Kasumi-1 (cell line): ENCODE results near the gene ATOH8.

Experiments
- DNase-seq, 2 experiments: peaks; one replicate each; lab custom pipeline; 2025; lab: John Stamatoyannopoulos, UW

Gene ATOH8

DNA sequence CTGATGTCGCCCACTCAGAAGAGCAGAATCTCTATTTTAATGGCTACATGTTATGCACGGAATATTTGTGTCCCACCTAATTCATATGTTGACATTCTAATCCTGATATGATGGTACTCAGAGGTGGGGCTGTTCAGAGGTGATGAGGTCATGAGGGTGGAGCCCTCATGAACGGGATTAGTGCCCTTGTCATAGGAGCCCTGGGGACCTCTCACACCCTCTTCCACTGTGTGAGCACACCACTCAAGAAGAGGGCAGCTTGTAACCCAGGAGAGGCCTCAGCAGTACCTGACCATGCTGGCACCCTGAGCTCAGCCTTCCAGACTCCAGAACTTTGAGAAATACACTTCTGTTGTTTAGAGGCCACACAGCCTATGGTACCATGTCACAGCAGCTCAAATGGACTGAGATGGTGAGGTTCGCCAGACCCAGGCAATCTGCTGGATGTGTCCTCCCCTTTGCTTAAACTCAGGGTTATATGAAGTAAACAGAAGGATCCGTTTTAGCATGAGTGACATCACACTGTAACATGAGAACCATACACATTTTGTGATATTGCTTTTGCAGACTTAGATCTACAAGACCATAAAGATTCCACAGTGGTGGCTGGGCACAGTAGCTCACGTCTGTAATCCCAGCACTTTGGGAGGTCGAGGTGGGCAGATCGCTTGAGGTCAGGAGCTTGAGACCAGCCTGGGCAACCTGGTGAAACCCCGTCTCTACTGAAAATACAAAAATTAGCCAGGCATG, 48.7 kb downstream of the ATOH8 start:
- DNase-seq, result no peak

DNA sequence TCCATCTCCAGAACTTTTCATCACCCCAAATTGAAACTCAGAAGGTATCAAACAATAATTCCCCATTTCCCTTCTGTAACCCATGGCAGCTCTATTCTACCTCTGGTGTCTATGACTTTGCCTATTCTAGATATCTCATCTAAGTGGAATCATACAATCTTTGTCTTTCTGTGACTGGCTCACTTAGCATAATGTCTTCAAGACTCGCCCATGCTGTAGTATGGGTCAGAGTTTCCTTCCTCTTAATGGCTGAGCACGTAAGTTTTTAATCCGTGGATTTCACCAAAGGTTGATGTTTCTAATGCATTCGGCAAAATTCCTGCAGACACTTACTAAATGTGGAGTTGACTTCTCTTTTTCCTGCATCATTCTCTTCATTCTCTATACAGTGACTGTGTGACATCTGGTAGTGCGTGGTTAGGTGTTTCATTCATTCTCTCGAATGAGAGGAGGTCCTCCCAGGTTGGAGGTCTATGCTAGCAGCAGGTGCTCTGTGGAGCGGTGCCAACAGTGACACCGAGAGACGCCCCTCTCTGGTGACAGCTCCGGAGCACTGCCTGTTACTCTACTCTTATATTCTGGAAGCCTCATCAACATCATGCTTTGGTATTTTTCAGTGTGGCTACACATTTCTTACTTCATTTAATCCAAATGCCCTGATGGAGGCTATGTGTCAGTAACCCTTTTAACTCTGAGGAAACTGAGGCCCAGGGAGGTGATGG, 50.1 kb downstream of the ATOH8 start:
- no peak for DNase-seq

DNA sequence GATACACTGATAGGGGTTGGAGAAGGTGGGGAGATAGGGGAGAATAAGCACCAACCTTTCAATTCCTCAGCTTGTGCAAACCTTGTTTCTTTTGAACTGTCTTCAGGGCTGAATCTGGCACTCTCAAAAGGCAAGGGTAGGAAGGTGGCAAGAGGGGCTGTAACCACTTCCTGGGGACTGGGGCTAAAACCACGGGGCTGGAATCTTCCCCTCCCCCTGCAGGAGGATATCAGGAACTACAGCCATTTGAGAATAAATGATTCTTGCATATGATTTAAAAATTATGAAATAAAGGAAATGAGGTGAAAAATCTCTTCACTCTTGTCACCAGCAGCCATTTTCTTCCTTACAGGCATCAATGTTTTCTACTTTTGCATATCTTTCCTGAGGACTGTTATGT, 50.8 kb downstream of the ATOH8 start:
- DNase-seq, result peak; percentile 58 to 61

DNA sequence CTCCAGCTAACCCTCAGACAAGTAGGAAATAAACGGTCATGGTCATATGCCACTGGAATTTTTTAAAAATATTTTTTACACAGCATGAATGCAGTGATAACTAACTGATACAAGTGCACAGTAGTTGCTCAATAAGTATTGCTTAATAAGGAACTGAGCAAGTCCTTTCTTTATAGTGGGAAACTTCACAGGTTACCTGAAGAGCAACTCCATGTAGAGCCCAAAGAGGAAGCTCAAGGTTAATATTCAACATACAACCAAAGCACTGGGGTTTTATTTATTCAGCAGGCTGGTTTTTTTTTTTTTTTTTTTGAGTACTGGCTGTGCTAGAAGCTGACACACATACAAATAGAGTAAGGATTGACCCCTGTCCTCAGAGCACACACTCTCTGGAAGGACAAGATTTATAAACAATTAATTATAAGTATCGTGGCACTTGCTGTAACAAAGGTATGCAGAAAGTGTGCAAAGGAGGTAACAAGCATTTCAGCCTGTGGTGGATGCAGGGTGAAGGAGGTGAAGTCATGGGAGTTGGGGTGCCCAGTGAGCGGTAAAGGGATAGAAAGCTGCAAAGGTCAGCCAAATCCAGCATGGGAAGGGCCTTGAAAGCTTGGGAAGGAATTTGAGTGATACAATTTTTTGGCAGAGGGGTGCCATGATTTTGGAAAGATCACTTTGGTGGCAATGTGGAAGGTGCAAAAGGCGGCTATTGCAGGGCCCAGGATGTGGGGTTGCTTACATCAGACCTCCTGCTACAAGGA, 52.7 kb downstream of the ATOH8 start:
- no peak for DNase-seq

DNA sequence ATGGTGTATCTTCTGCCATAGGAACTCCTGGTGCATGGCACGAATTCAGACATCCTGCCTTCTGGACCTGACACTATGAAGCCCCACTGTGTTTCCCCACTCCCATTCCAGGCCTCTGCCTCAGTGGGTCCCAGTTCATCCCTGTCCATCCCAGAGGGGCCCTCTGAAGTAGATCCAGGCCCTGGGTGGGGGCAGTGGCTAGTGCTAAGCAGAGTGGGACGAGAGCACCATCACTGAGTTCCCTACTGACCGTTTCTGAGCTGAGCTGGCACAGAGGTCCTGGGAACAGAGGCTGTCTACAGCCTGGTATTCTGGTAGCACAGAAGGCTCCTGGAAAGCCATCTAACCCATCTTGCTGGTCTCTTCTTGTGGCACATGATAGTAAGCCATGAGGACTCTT, 54.0 kb downstream of the ATOH8 start:
- no peak for DNase-seq

DNA sequence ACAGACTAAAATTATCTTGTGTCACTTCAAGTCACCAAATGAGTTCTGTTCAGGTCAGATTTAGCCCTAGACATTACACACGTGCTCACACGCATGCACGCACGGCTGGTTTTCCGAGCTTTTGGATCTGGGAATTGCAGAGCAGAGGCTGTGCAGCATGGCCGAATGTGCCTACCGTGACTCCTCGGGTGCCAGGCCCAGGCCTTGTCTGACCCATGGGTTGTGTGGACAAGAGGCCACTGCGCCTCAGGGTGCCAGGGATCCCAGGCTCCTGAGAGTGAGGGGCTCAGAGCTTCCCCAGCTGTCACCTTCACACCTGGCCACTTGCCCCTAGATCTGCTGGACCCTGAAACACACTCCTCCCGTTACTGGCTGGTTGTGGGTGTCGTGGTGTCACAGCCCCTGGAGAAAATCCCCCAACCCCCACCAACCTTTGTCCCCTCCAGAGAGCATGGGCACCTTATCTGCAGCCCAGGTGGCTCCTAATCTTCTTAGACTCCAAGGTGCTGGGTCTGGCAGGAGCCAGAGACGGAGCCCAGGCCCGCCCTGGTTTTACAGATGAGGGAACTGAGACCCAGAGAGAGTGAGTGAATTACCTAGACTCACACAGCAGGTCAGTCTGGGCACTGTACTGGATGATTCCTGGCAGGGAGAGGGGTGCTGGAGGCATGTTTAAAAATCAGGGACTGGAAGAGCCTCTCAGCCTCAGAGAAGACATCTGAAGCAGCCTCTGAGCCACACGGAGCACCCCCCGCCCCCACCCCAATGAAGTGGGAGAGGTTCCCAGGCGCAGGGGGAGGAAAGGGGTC, 56.8 kb downstream of the ATOH8 start:
- no peak for DNase-seq

DNA sequence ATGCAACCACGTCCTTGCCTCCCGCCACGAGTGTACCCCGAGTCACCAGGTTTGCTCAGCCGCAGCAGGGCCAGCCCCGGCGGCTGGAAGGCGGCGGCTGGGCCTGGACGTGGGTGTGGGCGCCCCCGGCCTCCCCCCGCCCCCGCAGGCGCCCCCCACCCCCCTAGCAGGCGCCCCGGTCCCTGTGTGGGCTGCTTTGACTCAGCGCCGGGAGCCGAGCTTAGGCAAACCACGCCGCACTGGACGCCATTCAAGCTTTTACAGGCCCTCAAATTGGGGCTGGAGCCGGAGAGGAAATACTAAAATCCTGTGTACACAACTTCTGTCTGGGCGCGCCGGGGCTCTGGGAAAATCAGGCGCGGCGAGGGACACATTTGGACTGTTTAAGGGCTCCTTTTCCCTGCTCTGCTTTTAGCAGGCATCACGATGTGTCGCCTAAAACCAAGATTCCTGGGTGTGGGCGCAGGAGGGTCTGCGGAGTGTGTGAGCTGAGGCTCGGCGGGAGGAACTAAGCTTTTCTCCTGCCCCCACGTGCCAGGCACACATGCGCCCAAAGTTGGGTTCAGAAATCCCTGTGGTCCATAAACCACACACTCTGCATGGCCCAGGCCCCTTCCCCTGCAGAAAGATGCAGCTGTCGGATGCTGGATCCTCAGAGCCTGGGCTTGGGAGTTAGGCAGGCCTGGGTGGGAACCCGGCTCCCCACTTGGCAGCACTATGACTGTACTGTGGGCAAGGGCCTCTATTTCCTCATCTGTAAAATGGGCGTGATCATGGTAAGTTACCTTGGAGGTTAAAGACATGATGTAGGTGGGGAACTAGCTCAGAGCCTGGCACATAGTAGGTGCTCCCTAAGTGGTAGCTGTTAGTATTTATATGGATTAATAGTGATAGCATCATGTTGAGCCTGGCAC, 57.6 kb downstream of the ATOH8 start:
- DNase-seq, result no peak

DNA sequence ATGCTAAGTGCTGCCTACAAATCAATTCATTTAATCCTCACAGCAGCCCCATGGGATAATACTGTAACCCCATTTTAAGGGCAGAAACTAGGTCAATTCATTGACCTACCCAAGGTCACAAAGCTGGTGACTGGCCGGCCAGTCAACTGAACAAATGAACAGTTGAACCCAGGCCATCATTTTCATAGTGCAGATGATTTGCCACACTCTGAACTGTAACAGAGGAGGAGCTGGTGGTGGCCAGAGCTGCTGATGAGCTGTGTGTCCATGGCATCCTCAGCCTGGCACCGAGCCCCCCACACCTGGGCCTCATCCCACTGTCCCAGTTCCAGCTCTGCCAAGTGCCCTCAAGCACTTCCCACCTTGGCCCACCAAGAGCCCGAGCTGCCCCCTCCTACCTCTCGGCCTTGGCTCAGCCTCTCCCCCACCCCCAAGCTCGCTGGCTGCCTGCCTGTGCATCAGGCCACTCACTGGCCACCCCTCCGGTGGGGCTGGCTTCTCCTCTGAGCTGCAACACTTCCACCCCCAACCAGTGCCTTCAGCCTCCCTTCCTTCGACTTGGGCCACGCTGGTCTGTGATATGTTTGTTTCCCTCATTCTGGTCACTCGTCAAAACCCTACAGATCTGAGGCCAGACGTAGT, 58.4 kb downstream of the ATOH8 start:
- no peak for DNase-seq

DNA sequence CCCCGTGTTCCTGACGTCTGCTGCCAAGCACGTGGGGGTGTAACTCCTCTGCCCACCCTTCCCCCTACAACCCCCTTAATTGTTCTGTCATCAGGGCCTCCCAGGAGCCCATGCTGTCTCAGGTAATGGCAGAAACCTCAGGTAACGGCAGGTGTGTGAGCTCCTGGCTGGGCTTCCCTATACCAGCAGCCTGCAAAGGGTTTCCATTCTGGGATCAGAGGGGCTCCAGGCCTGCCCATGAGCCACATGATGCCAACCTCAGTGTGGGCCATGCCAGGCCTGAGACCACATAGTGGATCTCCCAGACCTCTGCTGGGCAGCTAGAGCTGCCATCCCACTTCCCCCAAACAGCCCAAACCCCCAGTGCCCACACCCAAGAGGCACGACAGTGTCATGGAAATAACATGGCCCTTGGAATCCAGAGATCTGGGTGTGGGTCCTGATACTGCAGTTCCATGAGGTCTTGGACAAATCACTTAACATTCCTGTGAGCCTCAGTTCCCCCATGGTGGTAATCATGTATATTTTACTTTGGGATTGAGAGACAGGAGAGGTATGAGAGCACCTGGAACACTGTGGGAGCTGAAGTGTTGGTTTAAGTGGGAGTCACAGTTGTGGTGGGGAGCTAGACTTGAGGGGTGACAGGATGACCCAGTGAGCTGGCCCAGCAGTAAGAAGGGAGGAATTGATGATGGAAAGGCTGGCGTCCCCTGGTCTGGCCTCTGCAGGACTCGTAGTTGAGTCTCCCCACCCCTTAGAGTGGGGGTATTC, 59.6 kb downstream of the ATOH8 start:
- DNase-seq, result no peak

DNA sequence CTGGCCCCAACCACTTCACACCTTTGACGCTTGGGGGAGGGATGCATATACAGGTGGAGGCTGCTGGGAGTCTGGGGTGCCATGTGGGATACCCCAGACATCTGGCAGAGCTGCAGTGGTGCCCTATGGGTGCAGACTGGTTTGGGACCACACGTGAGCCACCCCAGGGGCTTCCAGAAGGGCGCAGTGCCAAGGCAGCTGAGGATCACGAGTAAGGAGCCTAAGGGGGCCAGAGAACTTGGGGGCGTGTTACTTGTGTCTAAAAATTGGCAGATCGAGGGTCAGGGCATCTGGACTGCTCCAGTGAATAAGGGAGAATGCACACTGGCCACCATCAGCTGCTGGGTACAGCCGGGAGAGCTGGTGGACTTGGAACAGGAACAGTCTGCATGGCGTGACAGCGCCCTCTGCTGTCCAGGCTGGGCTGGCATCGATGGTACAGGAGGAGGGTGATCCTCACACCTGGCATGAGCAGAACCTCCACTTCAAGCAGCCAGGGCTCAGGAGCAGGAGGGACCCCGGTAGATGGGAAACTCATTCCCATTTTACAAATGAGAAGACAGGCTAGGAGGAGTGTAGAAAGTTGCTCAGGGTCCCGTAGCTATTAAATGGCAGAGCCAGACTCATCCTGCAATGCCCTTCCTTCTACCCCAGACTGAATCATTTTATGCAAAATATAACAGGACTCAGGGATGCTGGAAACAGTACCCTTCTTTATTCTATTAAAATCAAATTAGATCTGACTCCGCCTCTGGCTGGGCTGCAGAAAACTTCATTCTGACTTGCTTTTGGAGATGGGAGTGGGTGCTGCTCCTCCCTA, 60.4 kb downstream of the ATOH8 start:
- peak; percentile 64 to 70 for DNase-seq

DNA sequence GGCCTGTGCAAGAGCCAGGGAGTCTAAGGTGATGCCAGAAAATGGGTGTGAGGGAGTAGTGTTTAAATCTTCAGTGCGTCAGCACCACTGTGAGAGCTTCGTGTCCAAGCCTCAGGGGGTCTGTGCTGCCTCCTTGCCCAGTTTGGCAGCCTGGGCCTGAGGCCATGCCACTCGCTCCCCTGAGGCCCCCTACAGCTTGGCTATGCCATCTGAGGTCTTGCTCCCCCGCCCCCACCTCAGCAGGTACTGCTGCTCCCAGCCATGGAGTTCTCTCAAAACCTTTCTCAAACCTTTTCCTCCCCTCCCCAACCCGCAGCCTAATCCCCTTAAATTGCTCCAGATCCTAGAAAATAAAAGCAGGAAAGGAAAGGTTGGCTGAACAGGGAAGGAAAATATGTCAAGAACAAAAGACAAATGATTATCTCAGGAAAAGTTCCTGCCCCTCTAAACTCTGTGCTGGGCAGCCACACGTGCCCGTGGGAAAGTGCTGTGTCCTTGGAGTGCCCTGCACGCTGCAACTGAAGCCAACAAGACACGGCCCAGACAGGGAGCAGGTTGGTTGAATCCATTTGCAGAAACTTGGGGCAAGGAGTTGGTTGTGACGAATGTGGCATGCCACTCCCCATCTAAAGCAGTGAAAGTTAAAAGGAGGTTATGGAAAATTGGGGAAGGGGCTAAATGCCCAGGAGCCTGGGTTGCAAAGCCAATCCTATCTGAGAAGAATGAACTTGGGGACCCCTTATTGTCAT, 61.2 kb downstream of the ATOH8 start:
- DNase-seq, result no peak

DNA sequence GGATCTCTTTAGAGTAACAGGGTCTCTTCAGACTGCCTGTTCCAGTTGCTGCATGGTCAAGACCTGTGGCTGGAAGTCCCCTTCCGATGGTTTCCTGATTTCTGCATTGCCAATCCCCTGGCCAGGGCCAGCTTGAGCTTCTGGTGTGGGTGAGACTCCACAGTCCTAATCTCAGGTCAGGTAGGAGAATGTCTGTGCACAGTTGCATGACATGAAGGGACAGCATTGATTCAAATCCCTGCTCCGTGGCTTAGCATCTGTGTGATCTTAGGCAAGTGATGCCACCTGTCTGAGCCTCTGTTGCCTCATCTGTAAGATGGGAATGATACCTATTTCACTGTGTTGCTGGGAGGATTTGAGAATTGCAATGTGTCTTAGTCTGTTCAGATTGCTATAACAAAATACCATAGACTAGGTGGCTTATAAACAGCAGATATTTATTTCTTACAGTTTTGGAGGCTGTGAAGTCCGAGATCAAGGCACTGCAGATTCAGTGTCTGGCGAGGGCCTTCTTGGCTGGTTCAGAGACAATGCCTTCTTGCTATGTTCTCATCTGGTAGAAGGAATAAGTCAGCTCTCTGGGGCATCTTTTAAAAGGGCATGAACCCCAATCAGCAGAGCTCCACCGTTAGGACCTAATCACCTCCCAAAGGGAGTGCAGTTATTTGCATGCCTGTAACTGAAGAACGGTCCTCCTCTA, 66.2 kb downstream of the ATOH8 start:
- DNase-seq, result no peak

DNA sequence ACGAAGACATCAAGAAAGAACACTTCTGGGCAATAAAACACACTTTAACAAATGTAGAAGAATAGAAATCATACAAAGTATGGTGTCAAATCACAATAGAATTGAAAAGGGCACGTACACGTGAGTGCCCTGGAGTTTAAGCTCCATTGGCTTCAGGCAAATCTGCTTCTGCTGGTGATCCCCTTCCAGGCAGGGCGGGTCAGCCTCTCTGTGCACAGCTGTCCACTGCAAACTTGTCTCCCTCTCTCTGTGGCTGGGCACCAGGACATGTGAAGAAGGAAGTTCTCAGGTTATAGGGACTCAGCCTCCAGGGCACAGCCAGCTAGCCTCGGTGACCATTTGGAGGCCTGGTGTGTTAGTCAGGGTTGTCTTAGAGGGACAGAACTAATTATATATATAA, 69.0 kb downstream of the ATOH8 start:
- DNase-seq, result no peak

DNA sequence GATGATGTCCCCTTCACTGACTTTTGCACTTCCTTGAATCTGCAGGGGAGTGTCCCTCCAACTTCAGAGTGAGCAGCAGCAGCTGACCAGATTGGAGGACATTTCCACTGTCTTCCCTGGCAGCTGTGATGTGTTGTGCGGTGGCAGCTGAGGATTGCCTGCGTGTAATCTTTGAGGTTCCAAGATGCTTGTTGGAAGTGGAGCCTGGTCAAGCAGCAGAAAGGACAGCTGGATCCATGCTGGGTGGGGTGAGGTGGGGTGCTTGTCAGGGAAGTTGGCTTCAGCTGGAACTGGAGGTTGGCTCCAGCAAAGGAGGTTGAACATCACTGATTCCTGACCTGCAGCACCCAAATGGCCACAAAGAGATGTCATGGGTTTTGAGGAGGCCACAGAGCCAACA, 70.2 kb downstream of the ATOH8 start:
- no peak for DNase-seq

DNA sequence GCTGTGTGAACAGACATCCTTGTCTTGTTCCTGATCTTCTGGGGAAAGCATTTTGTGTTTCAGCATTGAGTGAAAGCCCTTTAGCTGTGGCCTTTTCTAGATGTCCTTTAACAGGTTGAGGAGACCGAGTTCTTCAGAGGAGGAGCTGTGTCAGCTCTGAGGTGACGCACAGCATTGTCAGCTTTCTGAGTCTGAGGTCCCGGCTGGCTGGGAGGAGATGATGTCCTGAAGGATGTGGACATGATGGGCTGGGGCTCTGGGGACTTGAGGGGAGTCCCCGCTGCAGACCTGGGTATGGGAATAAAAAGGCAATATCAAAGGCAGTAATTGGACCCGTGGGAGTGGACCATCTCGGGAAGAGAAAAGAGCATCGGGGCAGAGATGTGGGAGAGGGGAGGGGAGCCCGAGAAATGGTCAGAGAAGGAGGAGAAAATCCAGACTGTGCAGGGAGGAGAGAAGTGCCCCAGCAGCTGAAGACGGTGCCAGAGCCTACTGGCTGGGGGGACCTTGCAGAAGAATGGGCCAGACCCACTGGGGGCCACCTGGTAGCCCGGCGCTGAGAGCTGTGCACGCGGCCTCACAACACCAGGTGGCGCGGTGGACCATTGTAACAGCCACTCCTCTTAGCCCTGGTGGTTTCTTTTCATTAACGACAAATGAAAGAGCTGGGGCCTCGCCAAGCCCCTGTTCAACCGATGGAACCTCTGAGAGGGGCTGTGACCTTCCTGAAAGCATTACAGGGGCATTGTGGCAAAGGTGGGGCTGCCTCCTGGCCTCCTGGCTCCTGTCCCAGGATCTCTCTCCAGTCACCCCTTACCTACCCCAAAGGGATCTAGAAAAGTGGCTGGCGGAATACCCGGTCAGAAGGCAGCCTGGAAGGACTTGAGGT, 73.4 kb downstream of the ATOH8 start:
- peak; percentile 78 to 79 for DNase-seq

DNA sequence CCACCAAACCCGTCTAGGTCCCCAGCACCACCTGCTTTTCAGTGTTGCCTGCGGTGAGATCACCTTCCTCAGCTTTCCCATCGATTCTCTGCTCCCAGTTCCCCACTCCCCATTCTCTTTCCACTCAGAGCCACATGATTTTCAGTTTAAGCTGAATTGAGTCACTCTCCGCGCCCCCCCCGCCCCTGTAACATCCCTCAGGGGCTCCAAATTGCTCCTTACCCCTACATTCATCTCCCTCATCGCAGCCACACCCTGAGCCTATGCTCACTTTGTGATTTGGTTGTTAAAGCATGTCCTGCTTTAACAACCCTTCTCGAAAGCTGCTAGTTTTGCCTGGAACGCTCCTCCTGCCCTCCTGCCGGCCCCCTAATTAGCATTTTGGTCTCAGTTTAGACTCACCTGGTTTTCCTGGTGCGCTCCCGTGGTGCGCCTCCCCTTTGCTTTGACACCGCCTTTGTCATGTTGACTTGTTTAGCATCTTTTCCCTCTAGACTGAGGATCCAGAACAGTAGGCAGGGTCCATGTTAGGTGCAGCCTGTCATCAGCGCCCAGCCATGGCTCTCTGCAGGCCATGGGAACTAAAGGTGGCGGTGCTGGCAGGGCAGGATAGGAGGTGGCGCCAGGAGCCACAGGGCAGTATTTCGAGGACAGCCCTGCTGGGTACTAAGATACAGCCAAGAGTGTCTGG, 74.2 kb downstream of the ATOH8 start:
- DNase-seq, result no peak
